ENCODE data around the gene YIPF3. TPM values are rescaled to one million over a fixed set of nuclear protein-coding genes. Genes with fewer than 3 reads are reported as not detected.

YIPF3 gene
- total RNA-seq, 1 experiment from 2014 or later: 89.7 TPM

DNA sequence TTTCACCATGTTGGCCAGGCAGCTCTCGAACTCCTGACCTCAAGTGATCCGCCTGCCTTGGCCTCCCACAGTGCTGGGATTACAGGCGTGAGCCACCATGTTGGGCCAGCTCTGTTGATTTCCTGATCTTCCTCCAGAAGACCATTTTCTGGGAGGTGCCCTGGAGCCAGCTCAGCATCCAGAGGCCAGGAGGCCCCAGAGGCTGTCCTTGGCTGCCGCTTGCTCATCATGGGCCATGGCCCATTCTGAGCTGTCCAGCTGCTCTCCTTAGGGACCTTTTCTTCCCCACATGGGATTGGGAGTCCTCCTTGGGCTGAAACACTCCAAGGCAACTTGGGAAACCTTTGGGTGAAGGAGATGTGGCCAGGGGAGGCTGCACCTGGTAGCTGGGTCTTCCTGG, 22.0 kb downstream of the YIPF3 start:
- Histone ChIP-seq H3K9ac (ENCODE audit: low read length) (no peak overlapping the region), H3K27me3 (ENCODE audit: low read length) (no peaks in the 10 kb centered on the region), H3K9me2 (replicated peaks; ENCODE audit: low read length) (no peaks in the 10 kb centered on the region), H3K27ac (ENCODE audit: low read length) (no peak overlapping the region), H3K4me1 (ENCODE audit: insufficient read depth, low read length) (peaks cover 4% of the 10 kb centered on the region; the same call in 1 of the 2 replicates), H4K20me1 (ENCODE audit: low read length) (0 out of 2 replicates have a peak, but pooled peaks cover 7% of the 10 kb centered on the region), H3F3A (ENCODE audit: low read length, unreplicated experiment) (no peaks in the 10 kb centered on the region), H3K9me3 (ENCODE audit: low read length) (no peaks in the 10 kb centered on the region), H3K36me3 (ENCODE audit: low read depth, low read length) (peaks cover 7% of the 10 kb centered on the region), H2AFZ (ENCODE audit: low read length) (no peak overlapping the region), H3K79me2 (ENCODE audit: low read length) (peaks cover 41% of the 10 kb centered on the region), H3K4me3 (ENCODE audit: low read length) (no peak overlapping the region), H3K4me2 (ENCODE audit: low read length) (no peak overlapping the region)
- no peak for DNase-seq
- no peak for ATAC-seq
- ChIA-PET CTCF (no interaction called here), POLR2A (ENCODE audit: unreplicated experiment) (no interaction called here)
- no peak for TF ChIP-seq EZH2phosphoT487 (IDR thresholded peaks at IDR 0.05; ENCODE audit: borderline replicate concordance, low read length)
- no TSS peak for BruUV-seq (replicated peaks)
- intact Hi-C loops (cut with micrococcal nuclease): no loop called here

DNA sequence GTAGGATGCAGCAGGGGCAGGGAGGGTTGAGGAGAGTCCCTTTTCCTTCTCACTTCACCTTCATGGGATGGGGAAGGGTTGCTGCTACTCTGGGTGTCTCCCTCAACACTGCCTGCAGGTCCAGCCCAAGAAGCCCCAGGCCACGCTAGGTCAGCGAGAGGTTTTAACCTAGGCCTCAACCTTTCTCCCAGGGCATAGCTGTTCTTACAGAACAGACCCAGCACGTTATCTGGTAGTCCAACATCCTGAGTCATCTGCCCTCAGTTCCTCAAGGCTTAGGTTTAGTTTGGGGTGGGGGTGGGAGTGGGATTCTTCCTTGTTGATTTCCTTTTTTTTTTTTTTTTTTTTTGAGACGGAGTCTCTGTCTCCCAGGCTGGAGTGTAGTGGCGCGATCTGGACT, 22.4 kb downstream of the YIPF3 start:
- peaks cover 6% of the 10 kb centered on the region for H3K36me3 ChIP-seq (ENCODE audit: low read depth, low read length)
- TF ChIP-seq, protein P1, sequence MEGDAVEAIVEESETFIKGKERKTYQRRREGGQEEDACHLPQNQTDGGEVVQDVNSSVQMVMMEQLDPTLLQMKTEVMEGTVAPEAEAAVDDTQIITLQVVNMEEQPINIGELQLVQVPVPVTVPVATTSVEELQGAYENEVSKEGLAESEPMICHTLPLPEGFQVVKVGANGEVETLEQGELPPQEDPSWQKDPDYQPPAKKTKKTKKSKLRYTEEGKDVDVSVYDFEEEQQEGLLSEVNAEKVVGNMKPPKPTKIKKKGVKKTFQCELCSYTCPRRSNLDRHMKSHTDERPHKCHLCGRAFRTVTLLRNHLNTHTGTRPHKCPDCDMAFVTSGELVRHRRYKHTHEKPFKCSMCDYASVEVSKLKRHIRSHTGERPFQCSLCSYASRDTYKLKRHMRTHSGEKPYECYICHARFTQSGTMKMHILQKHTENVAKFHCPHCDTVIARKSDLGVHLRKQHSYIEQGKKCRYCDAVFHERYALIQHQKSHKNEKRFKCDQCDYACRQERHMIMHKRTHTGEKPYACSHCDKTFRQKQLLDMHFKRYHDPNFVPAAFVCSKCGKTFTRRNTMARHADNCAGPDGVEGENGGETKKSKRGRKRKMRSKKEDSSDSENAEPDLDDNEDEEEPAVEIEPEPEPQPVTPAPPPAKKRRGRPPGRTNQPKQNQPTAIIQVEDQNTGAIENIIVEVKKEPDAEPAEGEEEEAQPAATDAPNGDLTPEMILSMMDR (conservative IDR thresholded peaks at IDR 0.05; ENCODE audit: low read depth, low read length): no peak
- no peak for TF ChIP-seq EZH2 (IDR thresholded peaks at IDR 0.05; ENCODE audit: low read length, unreplicated experiment)
- no peak for TF ChIP-seq EZH2phosphoT487 (IDR thresholded peaks at IDR 0.05; ENCODE audit: borderline replicate concordance, low read length)
- H3K4me1 ChIP-seq (ENCODE audit: insufficient read depth, low read length): peaks cover 4% of the 10 kb centered on the region; the same call in 1 of the 2 replicates
- H3K4me2 ChIP-seq (ENCODE audit: low read length): no peak overlapping the region
- no peaks in the 10 kb centered on the region for H3F3A ChIP-seq (ENCODE audit: low read length, unreplicated experiment)
- H2AFZ ChIP-seq (ENCODE audit: low read length): no peak overlapping the region
- DNase-seq: no peak
- peaks cover 8% of the 10 kb centered on the region; the same call in 1 of the 2 replicates for H4K20me1 ChIP-seq (ENCODE audit: low read length)
- no peak for ATAC-seq
- ChIA-PET POLR2A (ENCODE audit: unreplicated experiment) (no interaction called here), CTCF (no interaction called here)
- peaks cover 45% of the 10 kb centered on the region for H3K79me2 ChIP-seq (ENCODE audit: low read length)
- H3K9me3 ChIP-seq (ENCODE audit: low read length): no peaks in the 10 kb centered on the region
- intact Hi-C loops (cut with micrococcal nuclease): no loop called here
- no peak overlapping the region for H3K4me3 ChIP-seq (ENCODE audit: low read length)
- H3K27ac ChIP-seq (ENCODE audit: low read length): no peak overlapping the region
- H3K9me2 ChIP-seq (replicated peaks; ENCODE audit: low read length): no peaks in the 10 kb centered on the region
- no peak overlapping the region for H3K9ac ChIP-seq (ENCODE audit: low read length)
- no TSS peak for BruUV-seq (replicated peaks)
- no peaks in the 10 kb centered on the region for H3K27me3 ChIP-seq (ENCODE audit: low read length)

DNA sequence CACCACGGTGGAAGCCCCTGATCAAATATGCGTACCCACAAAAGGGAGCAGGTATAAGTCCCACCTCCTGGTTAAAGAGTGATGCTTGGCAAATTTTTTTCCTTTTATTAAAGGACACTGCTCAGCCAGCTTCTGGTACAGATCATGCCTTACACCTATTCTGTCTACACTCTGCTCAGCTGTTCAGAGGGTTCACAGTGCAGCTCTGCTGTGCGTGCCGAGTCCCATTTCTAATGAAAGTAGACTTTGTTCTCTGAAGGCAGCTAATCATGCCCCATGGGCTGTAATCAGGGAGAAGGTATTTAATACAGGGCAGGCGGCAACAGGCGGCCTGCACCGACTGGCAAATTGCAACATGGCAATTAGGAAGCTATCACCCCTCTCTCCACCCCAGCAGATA, 22.9 kb downstream of the YIPF3 start:
- no peak for TF ChIP-seq EZH2 (IDR thresholded peaks at IDR 0.05; ENCODE audit: low read length, unreplicated experiment)
- TF ChIP-seq, protein P1 (conservative IDR thresholded peaks at IDR 0.05; ENCODE audit: low read depth, low read length): no peak
- TF ChIP-seq EZH2phosphoT487 (IDR thresholded peaks at IDR 0.05; ENCODE audit: borderline replicate concordance, low read length): no peak
- ATAC-seq: no peak
- no peak overlapping the region for H3K9ac ChIP-seq (ENCODE audit: low read length)
- POLR2A ChIA-PET (ENCODE audit: unreplicated experiment): no interaction called here
- no peaks in the 10 kb centered on the region for H3K27me3 ChIP-seq (ENCODE audit: low read length)
- no peak overlapping the region for H3K4me3 ChIP-seq (ENCODE audit: low read length)
- peaks cover under 1% of the 10 kb centered on the region; the same call in 1 of the 2 replicates for H3K36me3 ChIP-seq (ENCODE audit: low read depth, low read length)
- H3K79me2 ChIP-seq (ENCODE audit: low read length): peaks cover 46% of the 10 kb centered on the region
- H3F3A ChIP-seq (ENCODE audit: low read length, unreplicated experiment): no peaks in the 10 kb centered on the region
- no peaks in the 10 kb centered on the region for H3K9me2 ChIP-seq (replicated peaks; ENCODE audit: low read length)
- H3K4me1 ChIP-seq (ENCODE audit: insufficient read depth, low read length): peaks cover 4% of the 10 kb centered on the region; the same call in 1 of the 2 replicates
- no peak overlapping the region for H2AFZ ChIP-seq (ENCODE audit: low read length)
- CTCF ChIA-PET: no interaction called here
- no peaks in the 10 kb centered on the region for H3K9me3 ChIP-seq (ENCODE audit: low read length)
- intact Hi-C loops (cut with micrococcal nuclease): no loop called here
- no TSS peak for BruUV-seq (replicated peaks)
- no peak overlapping the region for H3K4me2 ChIP-seq (ENCODE audit: low read length)
- DNase-seq: no peak
- H3K27ac ChIP-seq (ENCODE audit: low read length): no peak overlapping the region
- peaks cover 12% of the 10 kb centered on the region; the same call in 1 of the 2 replicates for H4K20me1 ChIP-seq (ENCODE audit: low read length)

All from PC-3 (cell line).